OCI-LY1 (cell line): ENCODE measurements around the gene WNT6.

Experiments used
- H2AFZ ChIP-seq: fragments of 200-600 bp; sonication (generic), shearing (Covaris generic); 2 replicates; pipeline ENCODE4 v1.6.0; 2014; ENCODE audit warnings: antibody characterized with exemption, mild to moderate bottlenecking, low read length
- H3F3A ChIP-seq: fragments of 200-600 bp; sonication (generic), shearing (Covaris generic); 2 replicates; pipeline ENCODE4 v1.6.0; 2014; ENCODE audit warnings: mild to moderate bottlenecking, antibody characterized with exemption, low read length, moderate library complexity; ENCODE audit not compliant: insufficient read depth
- H3K27ac ChIP-seq: fragments of 200-600 bp; sonication (generic); 2 replicates; pipeline ENCODE4 v1.5.1; 2014; ENCODE audit warnings: low read length, mixed run types, mild to moderate bottlenecking, low read depth; ENCODE audit not compliant: poor library complexity, severe bottlenecking
- H3K27me3 ChIP-seq: fragments of 200-600 bp; sonication (generic); 2 replicates; pipeline ENCODE4 v1.6.0; 2014; ENCODE audit warnings: antibody characterized with exemption, mild to moderate bottlenecking, low read length, moderate library complexity; ENCODE audit not compliant: insufficient read depth
- H3K36me3 ChIP-seq: fragments of 200-600 bp; sonication (generic); 2 replicates; pipeline ENCODE4 v1.6.1; 2014; ENCODE audit warnings: mild to moderate bottlenecking, antibody characterized with exemption, low read length, moderate library complexity, mixed read lengths; ENCODE audit not compliant: insufficient read depth
- H3K4me1 ChIP-seq: fragments of 200-600 bp; sonication (generic); 2 replicates; pipeline ENCODE4 v1.5.1; 2014; ENCODE audit warnings: mild to moderate bottlenecking, low read length, moderate library complexity; ENCODE audit not compliant: insufficient read depth, severe bottlenecking
- H3K4me2 ChIP-seq: fragments of 200-600 bp; sonication (generic), shearing (Covaris generic); 2 replicates; pipeline ENCODE4 v1.6.1; 2014; ENCODE audit warnings: low read length
- H3K4me3 ChIP-seq: fragments of 200-600 bp; sonication (generic); 2 replicates; pipeline ENCODE4 v1.5.1; 2014; ENCODE audit warnings: low read length, low read depth, mild to moderate bottlenecking, mixed read lengths; ENCODE audit not compliant: poor library complexity, severe bottlenecking
- H3K79me2 ChIP-seq: fragments of 200-600 bp; shearing (Covaris generic); 2 replicates; pipeline ENCODE4 v1.6.1; 2016; ENCODE audit warnings: mixed run types, low read length, mixed read lengths; ENCODE audit not compliant: insufficient read depth
- H3K9ac ChIP-seq: fragments of 200-600 bp; sonication (generic), shearing (Covaris generic); 2 replicates; pipeline ENCODE4 v1.6.1; 2014; ENCODE audit warnings: mild to moderate bottlenecking, low read length, mixed read lengths
- H3K9me2 ChIP-seq: fragments of 200-600 bp; sonication (generic), shearing (Covaris generic); 2 replicates; pipeline ENCODE4 v1.6.1; 2014; ENCODE audit warnings: low read depth, mild to moderate bottlenecking, low read length, mixed read lengths
- H3K9me3 ChIP-seq: fragments of 200-600 bp; shearing (Covaris generic); 2 replicates; pipeline ENCODE4 v1.6.1; 2014; ENCODE audit warnings: low read length, mixed read lengths
- H4K20me1 ChIP-seq: fragments of 200-600 bp; sonication (generic), shearing (Covaris generic); 2 replicates; pipeline ENCODE4 v1.6.0; 2016; ENCODE audit warnings: mild to moderate bottlenecking, low read length; ENCODE audit not compliant: insufficient read depth
- EZH2 ChIP-seq: fragments of 200-600 bp; sonication (generic), shearing (Covaris generic); IDR thresholded peaks from 2 replicates; pipeline ENCODE4 v1.8.0; 2017; ENCODE audit warnings: borderline replicate concordance, mixed run types, mild to moderate bottlenecking, antibody characterized with exemption, low read length, moderate library complexity, mixed read lengths
- TF ChIP-seq, protein P1 (sequence below): fragments of 200-600 bp; sonication (generic), shearing (Covaris generic); IDR thresholded peaks from 2 replicates; pipeline ENCODE4 v1.5.1; 2017; ENCODE audit warnings: mild to moderate bottlenecking, antibody characterized with exemption, low read length, moderate library complexity, mixed read lengths

Gene WNT6

DNA sequence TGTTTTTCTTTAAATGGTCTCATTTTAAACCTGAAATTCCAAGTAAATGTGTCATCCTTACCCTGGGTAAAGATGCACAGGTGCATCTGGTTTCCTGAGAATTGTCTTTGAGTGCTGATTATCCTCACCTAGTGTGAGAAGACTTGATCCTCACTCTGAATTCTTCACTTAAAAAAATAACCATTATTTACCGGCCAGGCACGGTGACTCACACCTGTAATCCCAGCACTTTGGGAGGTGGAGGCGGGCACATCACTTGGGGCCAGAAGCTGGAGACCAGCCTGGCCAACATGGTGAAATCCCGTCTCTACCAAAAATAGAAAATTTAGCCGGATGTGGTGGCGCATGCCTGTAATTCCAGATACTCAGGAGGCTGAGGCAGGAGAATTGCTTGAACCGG lies 9.9 kb upstream of the WNT6 start:
- Histone ChIP-seq H3K4me2 (no peak overlapping the region), H3K9me2 (no peaks in the 10 kb centered on the region), H3K27me3 (0 out of 2 replicates have a peak, but pooled peaks cover 4% of the 10 kb centered on the region), H3K4me3 (no peak overlapping the region), H3K36me3 (no peaks in the 10 kb centered on the region), H3K9ac (no peak overlapping the region), H3K27ac (no peak overlapping the region), H2AFZ (no peak overlapping the region), H3F3A (no peaks in the 10 kb centered on the region), H3K79me2 (no peaks in the 10 kb centered on the region), H3K4me1 (no peaks in the 10 kb centered on the region), H3K9me3 (peaks cover 3% of the 10 kb centered on the region; the same call in 1 of the 2 replicates), H4K20me1 (no peaks in the 10 kb centered on the region)
- TF ChIP-seq, protein P1, sequence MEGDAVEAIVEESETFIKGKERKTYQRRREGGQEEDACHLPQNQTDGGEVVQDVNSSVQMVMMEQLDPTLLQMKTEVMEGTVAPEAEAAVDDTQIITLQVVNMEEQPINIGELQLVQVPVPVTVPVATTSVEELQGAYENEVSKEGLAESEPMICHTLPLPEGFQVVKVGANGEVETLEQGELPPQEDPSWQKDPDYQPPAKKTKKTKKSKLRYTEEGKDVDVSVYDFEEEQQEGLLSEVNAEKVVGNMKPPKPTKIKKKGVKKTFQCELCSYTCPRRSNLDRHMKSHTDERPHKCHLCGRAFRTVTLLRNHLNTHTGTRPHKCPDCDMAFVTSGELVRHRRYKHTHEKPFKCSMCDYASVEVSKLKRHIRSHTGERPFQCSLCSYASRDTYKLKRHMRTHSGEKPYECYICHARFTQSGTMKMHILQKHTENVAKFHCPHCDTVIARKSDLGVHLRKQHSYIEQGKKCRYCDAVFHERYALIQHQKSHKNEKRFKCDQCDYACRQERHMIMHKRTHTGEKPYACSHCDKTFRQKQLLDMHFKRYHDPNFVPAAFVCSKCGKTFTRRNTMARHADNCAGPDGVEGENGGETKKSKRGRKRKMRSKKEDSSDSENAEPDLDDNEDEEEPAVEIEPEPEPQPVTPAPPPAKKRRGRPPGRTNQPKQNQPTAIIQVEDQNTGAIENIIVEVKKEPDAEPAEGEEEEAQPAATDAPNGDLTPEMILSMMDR, result no peak
- TF ChIP-seq EZH2, result no peak

DNA sequence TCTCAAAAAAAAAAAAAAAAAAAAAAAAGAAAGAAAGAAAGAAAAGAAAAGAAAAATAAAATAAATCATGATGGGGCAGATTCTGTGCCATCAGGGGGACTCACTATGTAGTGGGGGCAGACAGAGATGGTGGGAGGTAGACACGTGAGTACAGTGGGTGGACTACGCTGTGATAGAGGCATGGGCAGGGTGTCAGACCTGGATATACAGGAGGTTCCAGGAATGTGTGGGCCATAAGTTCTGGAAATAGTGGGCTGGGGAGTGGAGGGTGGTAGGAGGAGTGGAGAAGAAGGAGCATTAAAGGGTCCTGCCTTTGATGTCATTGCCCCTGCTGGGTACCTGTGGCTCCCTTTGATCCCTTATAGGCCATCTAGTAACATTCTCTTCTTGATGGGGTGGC lies 8.8 kb upstream of the WNT6 start:
- no peaks in the 10 kb centered on the region for H4K20me1 ChIP-seq
- H3K4me2 ChIP-seq, result no peak overlapping the region
- no peak overlapping the region for H3K4me3 ChIP-seq
- H3K36me3 ChIP-seq, result no peaks in the 10 kb centered on the region
- H3K27ac ChIP-seq, result no peak overlapping the region
- no peaks in the 10 kb centered on the region for H3K9me2 ChIP-seq
- no peaks in the 10 kb centered on the region for H3F3A ChIP-seq
- H3K9ac ChIP-seq, result no peak overlapping the region
- no peak overlapping the region for H2AFZ ChIP-seq
- no peak for TF ChIP-seq EZH2
- TF ChIP-seq, protein P1, result no peak
- H3K79me2 ChIP-seq, result no peaks in the 10 kb centered on the region
- H3K4me1 ChIP-seq, result no peaks in the 10 kb centered on the region
- peaks cover 13% of the 10 kb centered on the region; the same call in 1 of the 2 replicates for H3K27me3 ChIP-seq
- H3K9me3 ChIP-seq, result no peaks in the 10 kb centered on the region

- no peaks in the 10 kb centered on the region for H3K9me3 ChIP-seq
- no peaks in the 10 kb centered on the region for H3K79me2 ChIP-seq
- H3K36me3 ChIP-seq, result no peaks in the 10 kb centered on the region
- no peak for TF ChIP-seq EZH2
- TF ChIP-seq, protein P1, result no peak
- H3K27me3 ChIP-seq, result peaks cover 13% of the 10 kb centered on the region; the same call in 1 of the 2 replicates
- no peaks in the 10 kb centered on the region for H3K4me1 ChIP-seq
- no peak overlapping the region for H3K4me3 ChIP-seq
- no peak overlapping the region for H3K27ac ChIP-seq
- no peak overlapping the region for H2AFZ ChIP-seq
- H3K4me2 ChIP-seq, result no peak overlapping the region
- no peaks in the 10 kb centered on the region for H3K9me2 ChIP-seq
- H4K20me1 ChIP-seq, result no peaks in the 10 kb centered on the region
- H3F3A ChIP-seq, result no peaks in the 10 kb centered on the region
- H3K9ac ChIP-seq, result no peak overlapping the region
Measured at GRCh38 chr2:218851286-218851685, 8.3 kb upstream of the WNT6 start.
